ENCODE measurements around the gene MMP2.

DNA sequence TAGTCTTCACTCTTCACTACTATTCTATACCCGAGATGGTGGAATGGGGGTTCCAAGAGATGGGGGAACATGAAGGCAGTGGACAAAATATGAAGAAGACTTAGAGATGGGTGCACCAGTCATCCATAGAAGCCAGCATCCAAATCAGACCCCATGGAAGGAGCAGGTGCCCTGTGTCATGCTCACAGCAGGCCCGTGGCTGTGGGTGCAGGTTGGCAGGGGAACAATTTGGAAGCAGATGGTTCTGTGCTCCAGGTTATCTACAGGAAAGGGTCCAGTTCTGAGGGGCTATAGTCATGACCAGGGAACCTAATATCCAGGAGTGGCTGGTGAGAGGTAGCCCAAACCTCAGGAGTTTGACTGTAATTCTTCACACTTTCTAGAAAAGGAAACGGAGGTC, 20.3 kb downstream of the MMP2 start:
- TF ChIP-seq POLR2A (IDR thresholded peaks at IDR 0.05; ENCODE audit: low read depth, low read length), result no peak
- no peak for TF ChIP-seq SPI1 (IDR thresholded peaks at IDR 0.05; ENCODE audit: low read depth, low read length)
- no peak for TF ChIP-seq POLR2AphosphoS5 (IDR thresholded peaks at IDR 0.05; ENCODE audit: low read depth, low read length)
- TF ChIP-seq TAF1 (IDR thresholded peaks at IDR 0.05; ENCODE audit: low read depth, low read length), result no peak
- TF ChIP-seq POU2F2 (IDR thresholded peaks at IDR 0.05; ENCODE audit: low read depth, low read length), result no peak
- TF ChIP-seq PAX5 (IDR thresholded peaks at IDR 0.05; ENCODE audit: insufficient read depth, low read length, severe bottlenecking), result no peak

Measured in GM12891 (cell line).